Neuronal stem cell (in vitro differentiated cells): ENCODE data around the gene KLF11.
A peak's percentile ranks its signal among the peaks of the same experiment; 100 is the strongest.

Experiments
- DNase-seq: peaks from one replicate; pipeline ENCODE4 v3.0.0-alpha.2; 2013; ENCODE audit warnings: low spot score
- H2AFZ ChIP-seq: one replicate; pipeline ENCODE4 v1.6.1; 2013; ENCODE audit warnings: mild to moderate bottlenecking, low read length, inconsistent platforms
- H2AK5ac ChIP-seq: 2 replicates; pipeline ENCODE4 v1.6.1; 2013; ENCODE audit warnings: low read depth, mild to moderate bottlenecking, inconsistent platforms, low read length, moderate library complexity, mixed read lengths
- H2BK120ac ChIP-seq: 2 replicates; pipeline ENCODE4 v1.6.1; 2013; ENCODE audit warnings: low read depth, mild to moderate bottlenecking, inconsistent platforms, low read length, moderate library complexity, mixed read lengths
- H2BK12ac ChIP-seq: one replicate; pipeline ENCODE4 v1.6.1; 2013; ENCODE audit warnings: low read length, inconsistent platforms
- H2BK15ac ChIP-seq: 2 replicates; pipeline ENCODE4 v1.6.1; 2013; ENCODE audit warnings: mild to moderate bottlenecking, low read length, inconsistent platforms, mixed read lengths
- H2BK5ac ChIP-seq: one replicate; pipeline ENCODE4 v1.6.1; 2013; ENCODE audit warnings: inconsistent platforms, mild to moderate bottlenecking, low read length, moderate library complexity
- H3K14ac ChIP-seq: one replicate; pipeline ENCODE4 v1.6.1; 2013; ENCODE audit warnings: low read length, inconsistent platforms
- H3K18ac ChIP-seq: 2 replicates; pipeline ENCODE4 v1.6.1; 2013; ENCODE audit warnings: low read length, inconsistent platforms
- H3K23ac ChIP-seq: 2 replicates; pipeline ENCODE4 v1.6.1; 2013; ENCODE audit warnings: low read depth, mild to moderate bottlenecking, mixed read lengths, low read length, inconsistent platforms; ENCODE audit not compliant: poor library complexity
- H3K27ac ChIP-seq: replicated peaks from 3 replicates; pipeline ENCODE4 v1.5.1; 2013; ENCODE audit warnings: low read length, inconsistent platforms
- H3K27me3 ChIP-seq, 3 experiments: 2 replicates each; pipeline ENCODE4 v1.6.1; 2013; ENCODE audit warnings: low read length in 3 of 3, mild to moderate bottlenecking in 2 of 3, inconsistent platforms in 1 of 3, low read depth in 1 of 3, mixed read lengths in 1 of 3, moderate library complexity in 1 of 3; ENCODE audit not compliant: control insufficient read depth in 3 of 3, insufficient read depth in 3 of 3
- H3K36me3 ChIP-seq, 2 donors: replicated peaks in 1 of 2; 2 replicates each; pipeline ENCODE4 v1.6.1; 2013; ENCODE audit warnings: low read length in 2 of 2; ENCODE audit not compliant: control insufficient read depth in 2 of 2, insufficient read depth in 2 of 2
- H3K4ac ChIP-seq: 2 replicates; pipeline ENCODE4 v1.6.1; 2013; ENCODE audit warnings: inconsistent platforms, mild to moderate bottlenecking, low read length, moderate library complexity
- H3K4me1 ChIP-seq, 2 donors: 1 replicate in 1 of 2; 2 replicates in 1 of 2; pipeline ENCODE4 v1.6.1; 2013; ENCODE audit warnings: low read length in 2 of 2, low read depth in 1 of 2; ENCODE audit not compliant: control insufficient read depth in 2 of 2, insufficient read depth in 1 of 2
- H3K4me2 ChIP-seq: one replicate; pipeline ENCODE4 v1.6.1; 2013; ENCODE audit warnings: mild to moderate bottlenecking, low read length, inconsistent platforms; ENCODE audit not compliant: insufficient read depth, poor library complexity, severe bottlenecking
- H3K4me3 ChIP-seq, 2 donors: 2 replicates each; pipeline ENCODE4 v1.5.1; 2013; ENCODE audit warnings: low read length in 2 of 2, mild to moderate bottlenecking in 2 of 2, inconsistent platforms in 1 of 2, moderate library complexity in 1 of 2
- H3K79me1 ChIP-seq: one replicate; pipeline ENCODE4 v1.6.1; 2013; ENCODE audit warnings: low read depth, mild to moderate bottlenecking, inconsistent platforms, low read length, moderate library complexity
- H3K9ac ChIP-seq: one replicate; pipeline ENCODE4 v1.6.1; 2013; ENCODE audit warnings: mild to moderate bottlenecking, low read depth, low read length, inconsistent platforms; ENCODE audit not compliant: poor library complexity
- H3K9me3 ChIP-seq, 2 donors: replicated peaks in 1 of 2; 2 replicates each; pipeline versions ENCODE3 to v1.6.1; 2013; ENCODE audit warnings: low read length in 2 of 2, mild to moderate bottlenecking in 2 of 2, inconsistent platforms in 1 of 2, low read depth in 1 of 2, mixed read lengths in 1 of 2, moderate library complexity in 1 of 2; ENCODE audit not compliant: control insufficient read depth in 2 of 2, insufficient read depth in 1 of 2
- H4K8ac ChIP-seq: one replicate; pipeline ENCODE4 v1.6.1; 2013; ENCODE audit warnings: low read depth, mild to moderate bottlenecking, inconsistent platforms, low read length, moderate library complexity
- H4K91ac ChIP-seq: one replicate; pipeline ENCODE4 v1.6.1; 2013; ENCODE audit warnings: low read length, low read depth, mild to moderate bottlenecking, inconsistent platforms; ENCODE audit not compliant: poor library complexity
- WGBS, 2 donors: extraction: QIAGEN DNeasy Blood & Tissue Kit; methylation state at CpG; one replicate each; pipeline ENCODE4 v1.1.7; 2013; ENCODE audit warnings: missing lambda C conversion rate in 2 of 2, mixed read lengths in 1 of 2; ENCODE audit not compliant: insufficient read length in 2 of 2, insufficient replicate concordance in 1 of 2; ENCODE audit errors: extremely low coverage in 2 of 2; 5-methylcytosine and 5-hydroxymethylcytosine counted together

Gene KLF11

DNA sequence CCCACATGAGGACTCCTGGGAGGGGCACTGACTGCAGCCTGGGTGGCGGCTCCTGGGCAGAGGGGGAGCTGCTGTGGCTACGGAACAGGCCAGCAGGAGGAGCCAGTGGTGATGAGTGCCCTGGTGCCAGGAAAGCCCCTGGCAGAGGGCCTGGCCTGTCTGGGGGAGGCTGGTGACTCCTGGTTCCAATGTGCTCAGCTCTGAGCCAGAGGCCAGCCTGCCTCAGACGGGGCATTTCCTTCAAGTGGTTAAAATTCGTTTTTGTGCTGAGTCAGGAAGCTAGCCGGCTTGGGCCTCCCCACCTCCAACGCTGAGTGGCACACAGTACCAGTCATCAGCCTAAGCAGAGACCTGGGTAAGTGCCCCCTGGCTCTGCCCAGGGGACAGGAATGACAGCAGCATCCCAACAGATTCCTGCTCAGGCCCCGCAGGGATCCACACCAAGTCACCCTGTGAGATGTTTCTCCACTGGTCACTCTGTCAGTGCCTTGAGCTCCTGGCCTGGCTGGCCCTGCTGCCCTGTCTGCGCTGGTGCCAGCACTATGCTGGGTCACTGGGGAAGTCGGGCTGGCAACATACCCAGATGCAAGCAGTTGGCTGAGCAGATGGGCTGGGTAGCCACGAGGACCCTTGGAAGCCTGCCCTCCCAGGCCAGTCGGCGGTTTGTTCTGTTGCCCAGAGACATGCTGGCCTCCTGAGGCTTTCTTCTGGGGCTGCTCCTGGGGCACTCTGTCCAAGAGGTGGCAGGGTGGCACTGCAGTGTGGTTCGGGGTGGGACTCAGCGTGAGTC lies 7.1 kb upstream of the KLF11 start:
- Histone ChIP-seq H3K79me1 (peaks cover 3% of the 10 kb centered on the region), H3K14ac (no peak overlapping the region), H3K4me3 (no peak overlapping the region), H2AK5ac (no peak overlapping the region), H3K18ac (peak overlapping the region; percentile 8), H3K4me2 (no peak overlapping the region), H3K9me3 (no peaks in the 10 kb centered on the region), H3K4me1 (peaks cover 0 to 2% of the 10 kb centered on the region in 2 donors), H3K4ac (no peak overlapping the region), H2BK5ac (no peak overlapping the region), H3K36me3 (no peaks in the 10 kb centered on the region), H3K27me3 (peaks cover 0 to 6% (median 3%) of the 10 kb centered on the region in 3 experiments), H3K23ac (no peak overlapping the region), H4K91ac (no peak overlapping the region), H2BK15ac (peak overlapping the region; percentile 23), H4K8ac (no peak overlapping the region), H3K27ac (no peak overlapping the region), H2BK120ac (no peak overlapping the region), H2AFZ (no peak overlapping the region), H2BK12ac (no peak overlapping the region), H3K9ac (no peak overlapping the region)
- no CpG with 5 or more reads among the region's 14 CpGs for WGBS, 2 donors
- DNase-seq, result no peak

DNA sequence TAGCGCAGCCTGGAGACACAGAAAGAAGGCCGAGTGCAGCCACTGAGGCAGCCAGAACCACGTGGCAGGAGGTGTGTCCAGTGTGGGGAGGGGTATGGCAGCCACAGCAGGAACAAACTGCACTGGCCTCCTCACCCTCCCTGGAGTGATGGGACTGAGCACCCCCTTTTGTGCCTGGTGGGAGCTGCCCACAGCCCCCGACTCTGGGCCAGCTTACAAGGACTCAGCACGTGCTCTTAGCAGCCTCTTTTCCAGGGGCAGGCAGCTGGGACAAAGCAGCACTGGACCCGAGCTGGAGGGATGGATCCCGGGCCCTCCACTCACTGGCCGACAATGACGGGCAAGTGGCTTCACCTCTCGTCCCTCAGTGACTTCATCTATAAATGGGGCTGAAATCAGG lies 5.2 kb upstream of the KLF11 start:
- Histone ChIP-seq H3K9me3 (peaks cover 0 to 4% of the 10 kb centered on the region in 2 donors), H3K4me1 (peaks cover 3 to 10% of the 10 kb centered on the region in 2 donors), H2BK15ac (no peak overlapping the region), H3K18ac (peak overlapping the region; percentile 46), H3K23ac (no peak overlapping the region), H3K79me1 (peaks cover 3% of the 10 kb centered on the region), H4K91ac (no peak overlapping the region), H2BK120ac (peak overlapping the region; percentile 77), H2BK5ac (peak overlapping the region; percentile 12), H4K8ac (no peak overlapping the region), H3K27ac (no peak overlapping the region), H3K4me2 (no peak overlapping the region), H3K36me3 (no peaks in the 10 kb centered on the region), H3K4ac (no peak overlapping the region), H3K14ac (no peak overlapping the region), H3K9ac (no peak overlapping the region), H2AK5ac (peak overlapping the region; percentile 17), H2BK12ac (no peak overlapping the region), H3K4me3 (no peak overlapping the region), H3K27me3 (peaks cover 0 to 12% (median 5%) of the 10 kb centered on the region in 3 experiments), H2AFZ (no peak overlapping the region)
- DNase-seq, result no peak
- WGBS, 2 donors, result no CpG with 5 or more reads among the region's 10 CpGs

DNA sequence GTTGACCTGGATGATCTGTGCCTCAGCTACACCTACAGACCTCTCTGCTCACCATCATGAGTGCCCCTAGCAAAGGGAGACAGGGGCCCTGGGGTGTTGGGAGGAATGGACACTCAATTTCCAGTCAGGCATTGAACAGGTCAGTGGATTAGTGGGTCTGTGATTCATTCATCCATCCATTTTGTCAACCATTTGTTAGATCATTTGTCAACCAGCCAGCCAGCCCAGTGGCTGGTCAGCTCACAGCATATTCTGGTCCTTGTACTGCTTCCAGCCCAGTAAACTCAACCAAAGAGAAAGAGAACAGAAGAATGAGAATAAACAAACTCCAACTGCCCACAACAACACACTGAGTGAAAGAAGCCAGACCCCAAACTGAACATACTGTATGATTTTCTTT lies 4.6 kb upstream of the KLF11 start:
- Histone ChIP-seq H3K9me3 (peaks cover 0 to 4% of the 10 kb centered on the region in 2 donors), H4K91ac (no peak overlapping the region), H3K18ac (no peak overlapping the region), H3K36me3 (no peaks in the 10 kb centered on the region), H2BK120ac (no peak overlapping the region), H2BK15ac (no peak overlapping the region), H2BK5ac (no peak overlapping the region), H3K79me1 (peaks cover 3% of the 10 kb centered on the region), H3K23ac (no peak overlapping the region), H3K27me3 (peaks cover 0 to 12% (median 0%) of the 10 kb centered on the region in 3 experiments), H4K8ac (no peak overlapping the region), H3K27ac (no peak overlapping the region), H3K4me3 (no peak overlapping the region), H3K4me1 (peaks cover 3 to 10% of the 10 kb centered on the region in 2 donors), H2AFZ (no peak overlapping the region), H3K4ac (no peak overlapping the region), H2BK12ac (no peak overlapping the region), H3K14ac (no peak overlapping the region), H2AK5ac (no peak overlapping the region), H3K9ac (no peak overlapping the region), H3K4me2 (no peak overlapping the region)
- DNase-seq, result no peak

DNA sequence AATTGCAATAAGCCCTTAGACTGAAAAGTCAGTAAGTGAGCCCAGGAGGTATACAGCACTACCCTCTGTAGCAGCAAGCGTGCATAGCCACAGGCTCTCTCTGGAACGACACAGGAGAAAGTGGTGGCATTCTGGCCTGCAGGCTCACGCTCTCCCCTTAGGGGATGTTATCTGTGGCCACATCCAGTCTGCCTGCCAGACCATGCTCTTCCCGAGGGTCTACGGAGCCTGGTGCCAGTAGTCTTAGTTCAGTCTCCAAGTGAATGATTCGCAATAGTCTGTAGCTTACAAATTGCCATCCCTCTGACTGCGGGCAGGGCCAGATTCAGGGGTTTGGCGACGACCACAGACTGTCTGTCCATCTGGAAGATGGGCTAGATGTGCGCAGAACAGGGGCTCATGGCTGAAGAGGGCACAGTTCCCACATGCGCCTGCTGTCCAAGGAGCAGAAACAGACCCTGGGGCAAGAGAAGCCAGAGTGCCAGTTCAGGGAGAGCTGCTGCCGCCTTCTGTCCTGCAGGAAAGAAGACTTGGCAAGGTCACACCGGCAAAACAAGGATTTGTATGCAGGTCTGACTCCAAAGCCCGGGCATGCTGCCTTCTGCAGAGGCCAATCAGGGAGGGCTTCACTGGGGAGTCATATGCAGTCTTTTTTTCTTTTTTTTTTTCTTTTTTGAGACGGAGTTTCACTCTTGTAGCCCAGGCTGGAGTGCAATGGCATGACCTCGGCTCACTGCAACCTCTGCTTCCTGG lies 3.5 kb upstream of the KLF11 start:
- H3K23ac ChIP-seq, result no peak overlapping the region
- H3K18ac ChIP-seq, result no peak overlapping the region
- no peaks in the 10 kb centered on the region for H3K36me3 ChIP-seq
- no peak overlapping the region for H2AK5ac ChIP-seq
- H3K4me2 ChIP-seq, result no peak overlapping the region
- H3K27me3 ChIP-seq, result peaks cover 0 to 12% (median 0%) of the 10 kb centered on the region in 3 experiments
- H3K27ac ChIP-seq, result no peak overlapping the region
- H3K4ac ChIP-seq, result no peak overlapping the region
- H4K8ac ChIP-seq, result no peak overlapping the region
- no CpG with 5 or more reads among the region's 16 CpGs for WGBS, 2 donors
- H3K9ac ChIP-seq, result no peak overlapping the region
- DNase-seq, result no peak
- no peak overlapping the region for H2BK120ac ChIP-seq
- peaks cover 3% of the 10 kb centered on the region for H3K79me1 ChIP-seq
- H2BK12ac ChIP-seq, result no peak overlapping the region
- no peak overlapping the region for H2AFZ ChIP-seq
- peaks cover 3 to 10% of the 10 kb centered on the region in 2 donors for H3K4me1 ChIP-seq
- H3K9me3 ChIP-seq, result peaks cover 6 to 9% of the 10 kb centered on the region in 2 donors
- H2BK15ac ChIP-seq, result no peak overlapping the region
- no peak overlapping the region for H3K14ac ChIP-seq
- no peak overlapping the region for H3K4me3 ChIP-seq
- no peak overlapping the region for H4K91ac ChIP-seq
- H2BK5ac ChIP-seq, result no peak overlapping the region
